Activated T-helper 1 cell treated with anti-CD3 and anti-CD28 coated beads, Interleukin-12 subunit alpha, Interleukin-12 subunit beta, Interleukin-2, Interleukin-4 antibody, amounts not matched to agents 30 ng/mL and 10 ng/mL and 1 ng/mL, durations not matched to agents 14 hours and 24 hours and 36 hours (primary cell): ENCODE results near the gene IFI30. TPM values are rescaled to one million over a fixed set of nuclear protein-coding genes. Genes with fewer than 3 reads are reported as not detected.
"Not testable (repeated sequence)": the region's sequence is repeated elsewhere in the genome, so short reads cannot be mapped to it uniquely, and the experiment has no call there.

Experiments
- DNase-seq: peaks from one replicate; pipeline ENCODE4 v3.0.0; 2021; ENCODE audit warnings: low spot score
- H3K27ac Mint-ChIP-seq: one replicate; pipeline ENCODE4 v1.8.0; 2021; ENCODE audit warnings: mild to moderate bottlenecking, mixed read lengths
- H3K27me3 Mint-ChIP-seq: one replicate; pipeline ENCODE4 v1.8.0; 2022; ENCODE audit warnings: mild to moderate bottlenecking, moderate library complexity, mixed read lengths; ENCODE audit not compliant: insufficient read depth
- H3K36me3 Mint-ChIP-seq: one replicate; pipeline ENCODE4 v1.8.0; 2021; ENCODE audit warnings: low read depth, mixed read lengths
- H3K4me1 Mint-ChIP-seq: one replicate; pipeline ENCODE4 v1.8.0; 2021; ENCODE audit warnings: low read depth, mixed read lengths
- H3K4me3 Mint-ChIP-seq: one replicate; pipeline ENCODE4 v1.8.0; 2021; ENCODE audit warnings: mild to moderate bottlenecking, moderate library complexity, mixed read lengths
- H3K9me3 Mint-ChIP-seq: one replicate; pipeline ENCODE4 v1.8.0; 2021; ENCODE audit warnings: mixed read lengths
- intact Hi-C: fragments of 100-400 bp; cut with micrococcal nuclease; formaldehyde crosslinking; loops from one replicate; pipeline ENCODE4 v1.15.1; 2024
- total RNA-seq: library from RNA; stranded (reverse); gene quantifications from 2 replicates; pipeline ENCODE4 v1.2.3, GENCODE V29; 2022

Gene IFI30
- total RNA-seq, 1 donor from 2014 or later = 49.9 TPM

GRCh38 chr19:18203408-18203862, 29.8 kb downstream of the IFI30 start:
- Mint-ChIP-seq H3K4me1 (peaks cover 18% of the 10 kb centered on the region), H3K9me3 (no peaks in the 10 kb centered on the region), H3K36me3 (peaks cover 6% of the 10 kb centered on the region), H3K27me3 (peaks cover under 1% of the 10 kb centered on the region), H3K27ac (peak overlapping the region; percentile 86), H3K4me3 (peak overlapping the region; percentile 95)
- intact Hi-C loops = loop anchor here (5.0 kb wide), 1 partner anchor 184 kb away; the partner anchor contains the start of gene GDF15
- no peak for DNase-seq

DNA sequence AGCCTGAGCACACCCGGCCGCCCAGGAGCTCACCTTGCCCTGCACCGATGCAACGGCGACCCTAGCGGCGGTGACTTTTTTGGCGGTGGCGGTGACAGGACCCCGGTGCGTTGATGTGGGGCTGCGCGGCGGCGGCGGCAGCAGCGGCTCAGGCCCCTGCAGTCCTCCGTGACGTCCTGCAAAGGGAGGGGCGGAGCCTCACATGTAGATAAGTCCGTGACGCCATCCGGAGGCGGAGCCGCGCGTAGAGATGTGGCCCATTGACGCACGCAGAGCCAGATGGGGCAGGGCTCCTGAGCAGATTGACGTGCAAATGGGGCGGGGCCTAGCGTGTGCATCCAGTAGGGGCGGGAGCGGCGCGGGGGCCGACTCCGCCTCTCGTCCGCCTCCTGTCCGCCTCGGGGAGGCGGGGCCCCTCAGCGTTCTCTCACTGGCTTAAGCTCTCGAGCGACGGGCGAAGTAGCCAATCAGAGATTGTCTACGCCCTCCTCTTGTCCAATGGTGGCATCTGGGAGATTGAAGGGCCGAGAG, 30.3 kb downstream of the IFI30 start, which contains the start of gene RAB3A:
Gene RAB3A, minus strand, starts transcription at position 180 of the 531 bp plus-strand sequence. CDS start 1,302 bp downstream, outside the sequence.
- H3K4me1 Mint-ChIP-seq = peaks cover 18% of the 10 kb centered on the region
- H3K4me3 Mint-ChIP-seq = peak within 1 kb of the TSS; percentile 95
- H3K27ac Mint-ChIP-seq = peak within 1 kb of the TSS; percentile 86
- no peaks in the 10 kb centered on the region for H3K9me3 Mint-ChIP-seq
- intact Hi-C loops = loop anchor here (1.0 to 5.0 kb wide), 13 partner anchors 11 to 715 kb away; partner anchors contain the start of genes COPE, DDX49, ELL and GDF15
- DNase-seq = peak; percentile 99
- peaks cover 4% of the 10 kb centered on the region for H3K27me3 Mint-ChIP-seq
- H3K36me3 Mint-ChIP-seq = peaks cover 4% of the 10 kb centered on the region

DNA sequence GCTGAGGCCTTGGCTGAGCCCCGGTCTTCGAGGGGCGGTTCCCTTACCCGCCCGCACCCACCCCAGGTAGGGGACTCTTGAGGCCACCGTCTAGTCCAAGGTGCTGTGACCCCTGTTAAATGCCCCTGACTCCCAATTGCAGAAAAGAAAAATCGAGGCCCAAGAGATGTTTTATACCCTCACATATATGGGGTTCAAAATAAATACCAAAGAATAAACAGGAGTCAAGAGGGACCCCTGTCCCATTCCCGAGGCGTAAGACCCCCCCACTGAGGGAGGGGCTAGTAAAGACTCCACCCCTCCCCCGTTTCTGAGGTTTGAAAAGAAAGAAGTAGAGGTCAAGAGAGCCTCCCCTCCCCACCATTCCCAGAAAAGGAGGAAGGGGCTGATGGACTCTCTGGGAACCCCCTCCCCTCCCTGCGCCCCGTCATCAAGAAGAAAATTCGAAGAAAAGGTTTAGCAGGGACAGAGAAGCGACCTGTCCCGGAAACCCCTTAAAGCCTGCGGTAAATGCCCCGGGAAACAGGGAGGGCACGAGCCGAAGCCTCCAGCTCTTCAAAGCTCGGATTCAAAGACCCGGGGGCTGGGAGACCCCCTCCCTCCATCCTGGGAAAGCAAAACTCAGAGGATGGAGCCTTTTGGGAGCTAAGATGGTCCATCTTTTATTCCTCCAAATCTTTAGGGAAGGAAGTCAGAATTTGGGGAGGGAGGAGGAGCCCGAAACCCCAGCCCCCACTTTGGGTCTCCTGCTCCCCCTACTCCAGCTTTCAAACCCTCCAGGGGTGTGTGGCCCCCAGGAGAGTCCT, 31.0 kb downstream of the IFI30 start:
- DNase-seq = no peak

DNA sequence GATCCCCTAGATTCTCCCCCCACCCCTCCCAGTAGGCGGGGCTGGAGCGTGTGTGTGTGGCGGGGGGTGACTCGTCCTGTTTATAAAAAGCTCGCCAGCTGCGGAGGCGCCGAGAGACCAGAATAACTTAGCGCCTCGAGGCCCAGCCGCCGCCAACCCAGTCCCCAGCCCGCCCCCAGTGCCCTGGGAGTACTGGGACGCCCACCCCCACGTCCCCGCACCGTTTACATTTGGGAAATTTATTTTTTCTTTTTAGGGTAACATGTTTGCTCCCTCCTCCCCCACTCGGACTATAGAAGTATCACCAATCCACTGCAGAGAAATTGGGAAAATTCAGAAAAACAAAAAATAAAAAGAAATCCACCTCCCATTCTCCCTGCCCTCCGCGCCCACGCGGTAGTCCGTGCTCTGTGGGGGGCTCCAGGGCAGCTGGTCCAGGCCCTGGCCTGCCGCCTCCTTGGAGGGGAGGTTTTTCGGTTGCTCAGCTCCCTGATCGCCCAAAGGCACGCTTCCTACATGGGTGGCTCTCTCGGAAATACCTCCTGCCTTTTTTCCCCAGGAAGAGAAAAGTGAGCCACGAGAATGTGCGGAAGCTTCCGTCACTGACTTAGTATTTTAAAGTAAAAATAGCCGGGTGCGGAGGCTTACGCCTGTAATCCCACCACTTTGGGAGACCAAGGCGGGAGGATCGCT, 31.7 kb downstream of the IFI30 start:
- peak; percentile 42 for DNase-seq
- Mint-ChIP-seq H3K27me3 (peaks cover 5% of the 10 kb centered on the region), H3K36me3 (peaks cover 2% of the 10 kb centered on the region), H3K27ac (peak overlapping the region; percentile 86), H3K4me1 (peaks cover 18% of the 10 kb centered on the region), H3K4me3 (peak overlapping the region; percentile 90), H3K9me3 (no peaks in the 10 kb centered on the region)
- intact Hi-C loops = loop anchor here (2.0 kb wide), 2 partner anchors 53 to 431 kb away; partner anchors contain the start of genes KLHL26 and PIK3R2

More for the DNA sequence above, 31.0 kb downstream of the IFI30 start:
- peak overlapping the region; percentile 90 for H3K4me3 Mint-ChIP-seq
- H3K9me3 Mint-ChIP-seq = no peaks in the 10 kb centered on the region
- peak overlapping the region; percentile 86 for H3K27ac Mint-ChIP-seq
- peaks cover 18% of the 10 kb centered on the region for H3K4me1 Mint-ChIP-seq
- H3K36me3 Mint-ChIP-seq = peaks cover 2% of the 10 kb centered on the region
- H3K27me3 Mint-ChIP-seq = peaks cover 4% of the 10 kb centered on the region
- intact Hi-C loops = loop anchor here (1.0 to 5.0 kb wide), 13 partner anchors 11 to 715 kb away; partner anchors contain the start of genes COPE, DDX49, ELL and GDF15

DNA sequence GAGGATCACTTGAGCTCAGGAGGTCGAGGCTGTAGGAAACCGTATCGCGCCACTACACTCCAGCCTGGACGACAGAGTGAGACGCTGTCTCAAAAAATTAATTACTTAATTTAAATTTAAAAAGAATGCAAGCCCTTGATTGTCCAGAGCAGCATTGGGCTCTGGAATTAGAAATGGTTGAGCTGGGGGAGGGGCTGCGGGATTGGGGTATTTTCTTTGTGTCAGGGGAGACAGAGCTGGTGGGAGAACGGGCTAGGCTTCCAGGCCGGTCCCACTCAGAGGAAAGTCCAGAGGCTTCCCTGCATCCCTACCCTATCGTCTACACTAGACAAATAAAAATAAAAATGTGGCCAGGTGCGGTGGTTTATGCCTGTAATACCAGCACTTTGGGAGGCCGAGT, 32.4 kb downstream of the IFI30 start:
- H3K27me3 Mint-ChIP-seq = peaks cover 6% of the 10 kb centered on the region
- no peak overlapping the region for H3K27ac Mint-ChIP-seq
- intact Hi-C loops = no loop called here

GRCh38 chr19:18208098-18208951, 34.7 kb downstream of the IFI30 start:
- Mint-ChIP-seq H3K9me3 (no peaks in the 10 kb centered on the region), H3K27ac (no peak overlapping the region), H3K4me1 (peaks cover 8% of the 10 kb centered on the region), H3K36me3 (no peaks in the 10 kb centered on the region), H3K27me3 (peaks cover 9% of the 10 kb centered on the region), H3K4me3 (no peak overlapping the region)
- intact Hi-C loops = loop anchor here (1.0 kb wide), 2 partner anchors 43 to 202 kb away; no protein-coding TSS in a partner anchor
- DNase-seq = peak; percentile 34

More for the DNA sequence above, 32.4 kb downstream of the IFI30 start:
- Mint-ChIP-seq H3K9me3 (no peaks in the 10 kb centered on the region), H3K4me3 (no peak overlapping the region), H3K36me3 (peaks cover 2% of the 10 kb centered on the region), H3K4me1 (peaks cover 18% of the 10 kb centered on the region)
- DNase-seq = no peak

GRCh38 chr19:18209912-18210311, 36.3 kb downstream of the IFI30 start:
- H3K36me3 Mint-ChIP-seq, H3K9me3 Mint-ChIP-seq, H3K4me1 Mint-ChIP-seq, H3K27ac Mint-ChIP-seq, DNase-seq, H3K4me3 Mint-ChIP-seq, intact Hi-C loops: not testable (repeated sequence)
- peaks cover 11% of the 10 kb centered on the region for H3K27me3 Mint-ChIP-seq

GRCh38 chr19:18211683-18212082, 38.1 kb downstream of the IFI30 start:
- intact Hi-C loops = no loop called here
- H3K4me1 Mint-ChIP-seq = no peaks in the 10 kb centered on the region
- H3K36me3 Mint-ChIP-seq = no peaks in the 10 kb centered on the region
- peaks cover 11% of the 10 kb centered on the region for H3K27me3 Mint-ChIP-seq
- H3K9me3 Mint-ChIP-seq = no peaks in the 10 kb centered on the region
- DNase-seq = no peak
- H3K4me3 Mint-ChIP-seq = no peak overlapping the region
- H3K27ac Mint-ChIP-seq = no peak overlapping the region

- no peaks in the 10 kb centered on the region for H3K36me3 Mint-ChIP-seq
- intact Hi-C loops = no loop called here
- no peaks in the 10 kb centered on the region for H3K4me1 Mint-ChIP-seq
- H3K27me3 Mint-ChIP-seq = peaks cover 9% of the 10 kb centered on the region
- H3K27ac Mint-ChIP-seq = no peak overlapping the region
- no peak overlapping the region for H3K4me3 Mint-ChIP-seq
- H3K9me3 Mint-ChIP-seq = no peaks in the 10 kb centered on the region
- DNase-seq = no peak
Measured at GRCh38 chr19:18214779-18215433, 41.3 kb downstream of the IFI30 start.

DNA sequence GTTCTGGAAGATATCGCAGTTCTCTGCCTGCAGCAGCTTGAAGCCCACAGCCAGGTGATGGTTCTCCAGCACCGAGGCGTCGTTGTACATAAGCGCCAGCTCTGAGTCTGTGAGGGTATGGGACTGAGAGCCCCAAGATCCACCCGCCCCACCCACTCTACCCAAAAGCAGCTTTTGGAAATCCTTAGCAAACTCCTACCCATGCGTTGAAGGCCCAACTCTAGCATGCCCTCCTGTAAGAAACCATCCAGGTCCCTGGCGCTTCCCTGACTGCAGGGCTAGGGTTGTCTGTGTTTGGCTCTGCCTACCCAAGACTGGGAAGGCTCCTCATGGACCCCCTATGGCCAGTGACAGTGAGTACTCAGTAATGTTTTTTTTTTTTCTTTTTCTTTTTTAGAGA, 43.2 kb downstream of the IFI30 start:
- DNase-seq = no peak
- Mint-ChIP-seq H3K36me3 (no peaks in the 10 kb centered on the region), H3K27me3 (peaks cover 8% of the 10 kb centered on the region), H3K4me1 (no peaks in the 10 kb centered on the region), H3K4me3 (no peak overlapping the region), H3K27ac (no peak overlapping the region), H3K9me3 (no peaks in the 10 kb centered on the region)
- intact Hi-C loops = no loop called here

GRCh38 chr19:18218159-18218558, 44.5 kb downstream of the IFI30 start:
- H3K4me1 Mint-ChIP-seq = no peaks in the 10 kb centered on the region
- DNase-seq = no peak
- H3K9me3 Mint-ChIP-seq = no peaks in the 10 kb centered on the region
- H3K36me3 Mint-ChIP-seq = no peaks in the 10 kb centered on the region
- intact Hi-C loops = no loop called here
- peaks cover 14% of the 10 kb centered on the region for H3K27me3 Mint-ChIP-seq
- no peak overlapping the region for H3K4me3 Mint-ChIP-seq
- no peak overlapping the region for H3K27ac Mint-ChIP-seq
